Neural cell (in vitro differentiated cells): ENCODE measurements around the gene RAB3IL1. TPM values are rescaled to one million over a fixed set of nuclear protein-coding genes. Genes with fewer than 3 reads are reported as not detected.

Experiments
- H2AFZ ChIP-seq: fragments of 200-600, 300-800 bp; sonication (generic), shearing (Covaris generic); 2 replicates; pipeline ENCODE4 v1.6.0; 2014; ENCODE audit warnings: low read depth, mild to moderate bottlenecking, antibody characterized with exemption, low read length, moderate library complexity
- H3F3A ChIP-seq: fragments of 200-600 bp; shearing (Covaris generic); 2 replicates; pipeline ENCODE4 v1.6.1; 2016; ENCODE audit warnings: mild to moderate bottlenecking, moderate library complexity, mixed read lengths, antibody characterized with exemption, low read length; ENCODE audit not compliant: insufficient read depth, poor library complexity, severe bottlenecking
- H3K27ac ChIP-seq: fragments of 200-600, 300-800 bp; sonication (generic), shearing (Covaris generic); 2 replicates; pipeline ENCODE4 v1.5.1; 2014; ENCODE audit warnings: mild to moderate bottlenecking, low read length, moderate library complexity
- H3K27me3 ChIP-seq: fragments of 300-800, 200-600 bp; sonication (generic), shearing (Covaris generic); 2 replicates; pipeline ENCODE4 v1.6.0; 2014; ENCODE audit warnings: mild to moderate bottlenecking, low read depth, low read length, moderate library complexity; ENCODE audit not compliant: insufficient read depth
- H3K36me3 ChIP-seq: fragments of 300-800, 200-600 bp; sonication (generic), shearing (Covaris generic); 2 replicates; pipeline ENCODE4 v1.5.1; 2014; ENCODE audit warnings: mild to moderate bottlenecking, antibody characterized with exemption, low read length, moderate library complexity; ENCODE audit not compliant: insufficient read depth
- H3K4me2 ChIP-seq: fragments of 300-800, 200-600 bp; sonication (generic), shearing (Covaris generic); 2 replicates; pipeline ENCODE4 v1.6.0; 2014; ENCODE audit warnings: mild to moderate bottlenecking, low read length
- H3K4me3 ChIP-seq: fragments of 300-800, 200-600 bp; sonication (generic), shearing (Covaris generic); 2 replicates; pipeline ENCODE4 v1.5.1; 2014; ENCODE audit warnings: mild to moderate bottlenecking, low read length, moderate library complexity
- H3K79me2 ChIP-seq: fragments of 200-600 bp; shearing (Covaris generic); replicated peaks from 2 replicates; pipeline ENCODE4 v1.6.0; 2014; ENCODE audit warnings: mild to moderate bottlenecking, low read length, moderate library complexity; ENCODE audit not compliant: insufficient read depth
- H3K9ac ChIP-seq: fragments of 300-800, 200-600 bp; sonication (generic), shearing (Covaris generic); 2 replicates; pipeline ENCODE4 v1.6.1; 2016; ENCODE audit warnings: mild to moderate bottlenecking, low read length, mixed read lengths
- H3K9me2 ChIP-seq: fragments of 200-600 bp; shearing (Covaris generic); 2 replicates; pipeline ENCODE4 v1.6.1; 2016; ENCODE audit warnings: mild to moderate bottlenecking, low read length, mixed read lengths; ENCODE audit not compliant: insufficient read depth
- H3K9me3 ChIP-seq: fragments of 200-600, 300-800 bp; sonication (generic), shearing (Covaris generic); 2 replicates; pipeline ENCODE4 v1.6.1; 2016; ENCODE audit warnings: mild to moderate bottlenecking, mixed run types, low read length, moderate library complexity, mixed read lengths
- H4K20me1 ChIP-seq: fragments of 200-600 bp; shearing (Covaris generic); 2 replicates; pipeline ENCODE4 v1.6.1; 2016; ENCODE audit warnings: mild to moderate bottlenecking, mixed run types; ENCODE audit not compliant: insufficient read depth
- EP300 ChIP-seq: fragments of 450-650 bp; conservative IDR thresholded peaks from 2 replicates; pipeline ENCODE4 v1.6.1; 2014; ENCODE audit warnings: antibody characterized with exemption, mild to moderate bottlenecking, moderate library complexity; ENCODE audit not compliant: poor library complexity, severe bottlenecking
- EZH2 ChIP-seq: fragments of 200-600, 300-800 bp; shearing (Covaris generic), sonication (generic); IDR thresholded peaks from 2 replicates; pipeline ENCODE4 v1.6.1; 2014; ENCODE audit warnings: antibody characterized with exemption, low read length, borderline replicate concordance, mild to moderate bottlenecking; ENCODE audit not compliant: insufficient read depth, poor library complexity, severe bottlenecking
- MXI1 ChIP-seq: fragments of 450-650 bp; conservative IDR thresholded peaks from 2 replicates; pipeline ENCODE4 v1.6.1; 2014; ENCODE audit warnings: antibody characterized with exemption, mild to moderate bottlenecking; ENCODE audit not compliant: poor library complexity, severe bottlenecking
- POLR2AphosphoS5 ChIP-seq: IDR thresholded peaks from 2 replicates; pipeline ENCODE4 v1.6.1; 2012
- RAD21 ChIP-seq: fragments of 450-650 bp; conservative IDR thresholded peaks from 2 replicates; pipeline ENCODE4 v1.6.1; 2014; ENCODE audit warnings: antibody characterized with exemption, mild to moderate bottlenecking, moderate library complexity
- REST ChIP-seq: IDR thresholded peaks from 2 replicates; pipeline ENCODE4 v1.6.1; 2012; ENCODE audit warnings: borderline replicate concordance
- SMC3 ChIP-seq: fragments of 450-650 bp; conservative IDR thresholded peaks from 2 replicates; pipeline ENCODE4 v1.6.1; 2014; ENCODE audit warnings: antibody characterized with exemption, mild to moderate bottlenecking, moderate library complexity; ENCODE audit not compliant: poor library complexity
- TAF1 ChIP-seq: IDR thresholded peaks from 2 replicates; pipeline ENCODE4 v1.6.1; 2012; ENCODE audit warnings: low read depth
- polyA plus RNA-seq: library from polyadenylated mRNA; depleted of rRNA; stranded (reverse); fragments of >200 nt; gene quantifications from 2 replicates; pipeline ENCODE4 v1.2.3, GENCODE V29; 2014
- TF ChIP-seq, protein P1 (sequence below): fragments of 450-650 bp; IDR thresholded peaks from 2 replicates; pipeline ENCODE4 v1.5.1; 2014; ENCODE audit warnings: antibody characterized with exemption, mild to moderate bottlenecking, moderate library complexity; ENCODE audit not compliant: poor library complexity, severe bottlenecking

The RAB3IL1 gene
- polyA plus RNA-seq, 1 donor from 2014 or later: 1.6 TPM

GRCh38 chr11:61959114-61959513, 41.7 kb upstream of the RAB3IL1 start:
- Histone ChIP-seq H3K36me3 (peaks cover 9% of the 10 kb centered on the region), H3K4me2 (no peak overlapping the region)
- TF ChIP-seq RAD21 (no peak), EZH2 (no peak), EP300 (no peak), POLR2AphosphoS5 (no peak), TAF1 (no peak), SMC3 (no peak), REST (no peak)

DNA sequence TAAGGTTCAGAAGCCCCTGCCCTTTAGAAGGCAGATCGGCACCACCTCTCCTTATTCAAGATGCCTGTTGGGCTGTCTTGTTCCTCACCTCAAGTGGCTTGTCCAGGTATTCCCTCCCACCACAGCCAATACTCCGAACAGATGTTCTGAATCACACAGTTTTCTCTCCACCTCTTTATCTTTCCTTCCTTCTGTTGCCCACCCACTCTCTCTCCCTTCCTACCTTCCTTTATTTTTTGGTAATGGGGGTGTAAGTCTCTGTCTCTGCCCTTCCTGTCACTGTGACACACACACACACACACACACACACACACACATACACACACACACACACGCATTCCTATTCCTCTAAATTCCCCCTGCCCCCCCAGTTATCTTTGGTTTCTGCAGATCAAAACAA, 41.2 kb upstream of the RAB3IL1 start:
- Histone ChIP-seq H3K4me3 (no peak overlapping the region), H3K9me3 (no peaks in the 10 kb centered on the region), H3K79me2 (no peaks in the 10 kb centered on the region), H4K20me1 (no peaks in the 10 kb centered on the region), H3K27me3 (peaks cover 24% of the 10 kb centered on the region), H3K36me3 (peaks cover 9% of the 10 kb centered on the region), H2AFZ (no peak overlapping the region), H3K9me2 (no peaks in the 10 kb centered on the region), H3K4me2 (no peak overlapping the region), H3K9ac (no peak overlapping the region), H3F3A (no peaks in the 10 kb centered on the region), H3K27ac (no peak overlapping the region)
- TF ChIP-seq POLR2AphosphoS5 (no peak), SMC3 (no peak), MXI1 (no peak), RAD21 (no peak), EZH2 (no peak), TAF1 (no peak), EP300 (no peak), REST (no peak)
- TF ChIP-seq, protein P1, sequence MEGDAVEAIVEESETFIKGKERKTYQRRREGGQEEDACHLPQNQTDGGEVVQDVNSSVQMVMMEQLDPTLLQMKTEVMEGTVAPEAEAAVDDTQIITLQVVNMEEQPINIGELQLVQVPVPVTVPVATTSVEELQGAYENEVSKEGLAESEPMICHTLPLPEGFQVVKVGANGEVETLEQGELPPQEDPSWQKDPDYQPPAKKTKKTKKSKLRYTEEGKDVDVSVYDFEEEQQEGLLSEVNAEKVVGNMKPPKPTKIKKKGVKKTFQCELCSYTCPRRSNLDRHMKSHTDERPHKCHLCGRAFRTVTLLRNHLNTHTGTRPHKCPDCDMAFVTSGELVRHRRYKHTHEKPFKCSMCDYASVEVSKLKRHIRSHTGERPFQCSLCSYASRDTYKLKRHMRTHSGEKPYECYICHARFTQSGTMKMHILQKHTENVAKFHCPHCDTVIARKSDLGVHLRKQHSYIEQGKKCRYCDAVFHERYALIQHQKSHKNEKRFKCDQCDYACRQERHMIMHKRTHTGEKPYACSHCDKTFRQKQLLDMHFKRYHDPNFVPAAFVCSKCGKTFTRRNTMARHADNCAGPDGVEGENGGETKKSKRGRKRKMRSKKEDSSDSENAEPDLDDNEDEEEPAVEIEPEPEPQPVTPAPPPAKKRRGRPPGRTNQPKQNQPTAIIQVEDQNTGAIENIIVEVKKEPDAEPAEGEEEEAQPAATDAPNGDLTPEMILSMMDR: no peak

More at GRCh38 chr11:61959114-61959513, 41.7 kb upstream of the RAB3IL1 start:
- Histone ChIP-seq H3K9me2 (no peaks in the 10 kb centered on the region), H4K20me1 (no peaks in the 10 kb centered on the region), H3K4me3 (no peak overlapping the region), H3K27me3 (peaks cover 23% of the 10 kb centered on the region), H3K9ac (no peak overlapping the region), H2AFZ (no peak overlapping the region), H3K27ac (no peak overlapping the region), H3F3A (no peaks in the 10 kb centered on the region), H3K9me3 (no peaks in the 10 kb centered on the region), H3K79me2 (no peaks in the 10 kb centered on the region)
